IMR-90 (cell line): ENCODE measurements around the gene LY9. TPM values are rescaled to one million over a fixed set of nuclear protein-coding genes. Genes with fewer than 3 reads are reported as not detected.

Experiments used
- ATAC-seq: fragments of 200-7000 bp; cut with Tn5 transposase; 2 replicates; pipeline ENCODE4 v1.9.1; 2020; ENCODE audit warnings: low read depth, mild to moderate bottlenecking, moderate library complexity
- BruUV-seq: library from RNA; stranded (reverse); fragments of 400-500 nt; replicated peaks from 2 replicates; lab custom pipeline; 2021; lab: Mats Ljungman, UMichigan
- CTCF ChIA-PET: fragments of 300-600 bp; formaldehyde crosslinking; extraction: SDS; loops from one replicate; lab custom pipeline; 2021; ENCODE audit warnings: antibody characterized with exemption; lab: Yijun Ruan, JAX
- POLR2A ChIA-PET: fragments of 300-600 bp; sonication (Branson Sonifier 250); formaldehyde crosslinking; loops from one replicate; lab custom pipeline; 2022; ENCODE audit warnings: antibody characterized with exemption; ENCODE audit not compliant: unreplicated experiment; lab: Charles Lee
- DNase-seq: peaks from one replicate; pipeline ENCODE4 v3.0.0; 2013
- H2AFZ ChIP-seq: replicated peaks from 2 replicates; pipeline ENCODE3; 2013; ENCODE audit warnings: low read length, mild to moderate bottlenecking; ENCODE audit not compliant: poor library complexity
- H2AK5ac ChIP-seq: 2 replicates; pipeline ENCODE4 v1.6.1; 2013; ENCODE audit warnings: low read depth, low read length, inconsistent platforms
- H2AK9ac ChIP-seq: replicated peaks from 2 replicates; pipeline ENCODE3; 2013; ENCODE audit warnings: mild to moderate bottlenecking, low read depth, low read length, moderate library complexity; ENCODE audit not compliant: poor library complexity
- H2BK120ac ChIP-seq: 2 replicates; pipeline ENCODE4 v1.6.1; 2013; ENCODE audit warnings: low read depth, low read length, inconsistent platforms
- H2BK15ac ChIP-seq: 3 replicates; pipeline ENCODE4 v1.6.1; 2013; ENCODE audit warnings: low read depth, low read length, inconsistent platforms
- H2BK20ac ChIP-seq: 2 replicates; pipeline ENCODE4 v1.6.1; 2013; ENCODE audit warnings: low read depth, mild to moderate bottlenecking, inconsistent platforms, low read length, moderate library complexity
- H2BK5ac ChIP-seq: 2 replicates; pipeline ENCODE4 v1.6.1; 2013; ENCODE audit warnings: mild to moderate bottlenecking, low read depth, low read length, inconsistent platforms; ENCODE audit not compliant: poor library complexity, severe bottlenecking
- H3K14ac ChIP-seq: replicated peaks from 2 replicates; pipeline ENCODE4 v1.6.1; 2013; ENCODE audit warnings: low read depth, low read length, inconsistent platforms
- H3K18ac ChIP-seq: 2 replicates; pipeline ENCODE4 v1.6.1; 2013; ENCODE audit warnings: low read depth, low read length, control low read depth
- H3K23ac ChIP-seq: 2 replicates; pipeline ENCODE4 v1.6.1; 2013; ENCODE audit warnings: low read depth, low read length, inconsistent platforms
- H3K27ac ChIP-seq: 2 replicates; pipeline ENCODE4 v1.5.1; 2013; ENCODE audit warnings: mild to moderate bottlenecking, control low read depth, low read length; ENCODE audit not compliant: insufficient read depth
- H3K27me3 ChIP-seq: 2 replicates; pipeline ENCODE4 v1.6.1; 2013; ENCODE audit warnings: low read length; ENCODE audit not compliant: control insufficient read depth, insufficient read depth
- H3K36me3 ChIP-seq: 2 replicates; pipeline ENCODE4 v1.6.1; 2013; ENCODE audit warnings: low read length, mixed read lengths; ENCODE audit not compliant: control insufficient read depth, insufficient read depth
- H3K4ac ChIP-seq: 2 replicates; pipeline ENCODE4 v1.6.1; 2013; ENCODE audit warnings: low read depth, low read length, inconsistent platforms
- H3K4me1 ChIP-seq: 2 replicates; pipeline ENCODE4 v1.6.1; 2013; ENCODE audit warnings: low read length, mixed read lengths; ENCODE audit not compliant: control insufficient read depth, insufficient read depth
- H3K4me2 ChIP-seq: 2 replicates; pipeline ENCODE4 v1.6.1; 2013; ENCODE audit warnings: low read depth, mild to moderate bottlenecking, control low read depth, low read length, moderate library complexity
- H3K4me3 ChIP-seq: 2 replicates; pipeline ENCODE4 v1.5.1; 2013; ENCODE audit warnings: low read depth, mild to moderate bottlenecking, control low read depth, low read length, moderate library complexity; ENCODE audit not compliant: insufficient read depth
- H3K56ac ChIP-seq: 2 replicates; pipeline ENCODE4 v1.6.1; 2013; ENCODE audit warnings: low read length, inconsistent platforms; ENCODE audit not compliant: insufficient read depth; ENCODE audit errors: extremely low read depth
- H3K79me1 ChIP-seq, 2 experiments: 2 replicates each; pipeline ENCODE4 v1.6.1; 2013; ENCODE audit warnings: low read length in 2 of 2, inconsistent platforms in 1 of 2, low read depth in 1 of 2
- H3K9ac ChIP-seq: 2 replicates; pipeline ENCODE4 v1.6.1; 2013; ENCODE audit warnings: low read depth, low read length, control low read depth
- H3K9me1 ChIP-seq: 2 replicates; pipeline ENCODE4 v1.6.1; 2013; ENCODE audit warnings: low read length, inconsistent platforms; ENCODE audit not compliant: insufficient read depth
- H3K9me3 ChIP-seq: 2 replicates; pipeline ENCODE4 v1.6.1; 2013; ENCODE audit warnings: low read length; ENCODE audit not compliant: control insufficient read depth, insufficient read depth
- H4K20me1 ChIP-seq: 2 replicates; pipeline ENCODE4 v1.6.1; 2013; ENCODE audit warnings: low read length, inconsistent platforms; ENCODE audit not compliant: insufficient read depth
- H4K5ac ChIP-seq: 2 replicates; pipeline ENCODE4 v1.6.1; 2013; ENCODE audit warnings: mild to moderate bottlenecking, low read depth, low read length, control low read depth
- H4K8ac ChIP-seq, 2 experiments: 2 replicates each; pipeline ENCODE4 v1.6.1; 2013; ENCODE audit warnings: low read depth in 2 of 2, low read length in 2 of 2, control low read depth in 1 of 2, inconsistent platforms in 1 of 2
- H4K91ac ChIP-seq: 2 replicates; pipeline ENCODE4 v1.6.1; 2013; ENCODE audit warnings: low read depth, low read length, inconsistent platforms; ENCODE audit not compliant: insufficient read depth
- CEBPB ChIP-seq: IDR thresholded peaks from 2 replicates; pipeline ENCODE4 v1.6.1; 2012; ENCODE audit warnings: low read depth, low read length, improper control_type of control experiment
- MAZ ChIP-seq: IDR thresholded peaks from 2 replicates; pipeline ENCODE4 v1.6.1; 2012; ENCODE audit warnings: low read depth, mild to moderate bottlenecking, low read length, improper control_type of control experiment, moderate library complexity, borderline replicate concordance
- MXI1 ChIP-seq: IDR thresholded peaks from 2 replicates; pipeline ENCODE4 v1.6.1; 2012; ENCODE audit warnings: low read depth, mild to moderate bottlenecking, low read length, moderate library complexity, borderline replicate concordance
- RAD21 ChIP-seq: IDR thresholded peaks from 2 replicates; pipeline ENCODE4 v1.6.1; 2012; ENCODE audit warnings: low read length, improper control_type of control experiment
- USF2 ChIP-seq: fragments of 150-350 bp; IDR thresholded peaks from 2 replicates; pipeline ENCODE4 v1.6.1; 2017; ENCODE audit warnings: mild to moderate bottlenecking, antibody characterized with exemption, low read length, low read depth
- WGBS, 2 experiments: methylation state at CpG; one replicate each; pipeline versions ENCODE4 v1.1.5 to v1.1.7; 2013; ENCODE audit warnings: missing lambda C conversion rate in 2 of 2; ENCODE audit not compliant: insufficient read length in 1 of 2; ENCODE audit errors: extremely low coverage in 2 of 2; 5-methylcytosine and 5-hydroxymethylcytosine counted together
- dilution Hi-C: fragments of 300-500 bp; cut with HindIII; formaldehyde crosslinking; loops from one replicate; pipeline ENCODE4 v1.14.3; 2018; ENCODE audit warnings: low sequenced_read_pairs; ENCODE audit not compliant: unreplicated experiment
- in situ Hi-C: fragments of 300-500 bp; cut with MboI; formaldehyde crosslinking; loops from 3 replicates; pipeline ENCODE4 v1.14.3; 2019; ENCODE audit warnings: low sequenced_read_pairs, inconsistent platforms, mixed read lengths
- intact Hi-C: fragments of 100-400 bp; cut with micrococcal nuclease; formaldehyde crosslinking; loops from 2 replicates; pipeline ENCODE4 v1.10.0; 2022
- polyA plus RNA-seq, 3 experiments: library from polyadenylated mRNA; depleted of rRNA; stranded (reverse); fragments of >200 nt; gene quantifications; 2 replicates each; pipeline ENCODE4 v1.2.3, GENCODE V29; 2012; ENCODE audit warnings: low replicate concordance in 1 of 3
- total RNA-seq: library from RNA; depleted of rRNA; stranded (reverse); fragments of >200 nt; gene quantifications from 2 replicates; pipeline ENCODE4 v1.2.3, GENCODE V29; 2012

Gene LY9
- total and polyA plus RNA-seq, 2 of the 4 experiments (the other 2 are of a cell fraction) = not detected

- no peak overlapping the region for H3K9ac ChIP-seq
- no peak overlapping the region for H2BK15ac ChIP-seq
- H3K27me3 ChIP-seq = no peaks in the 10 kb centered on the region
- H3K27ac ChIP-seq = no peak overlapping the region
- ChIA-PET POLR2A (no interaction called here), CTCF (no interaction called here)
- H2AK5ac ChIP-seq = no peak overlapping the region
- H2AFZ ChIP-seq = no peak overlapping the region
- no peaks in the 10 kb centered on the region for H4K20me1 ChIP-seq
- no peak overlapping the region for H3K18ac ChIP-seq
- H3K56ac ChIP-seq = no peak overlapping the region
- no peaks in the 10 kb centered on the region for H3K36me3 ChIP-seq
- ATAC-seq (no peak), DNase-seq (no peak)
- intact Hi-C loops (no loop called here), in situ Hi-C loops (no loop called here), dilution Hi-C loops (no loop called here)
- H2BK20ac ChIP-seq = no peak overlapping the region
- 0 out of 2 replicates have a peak, but pooled peaks cover 3% of the 10 kb centered on the region for H3K9me3 ChIP-seq
- no peak overlapping the region for H4K91ac ChIP-seq
- no peaks in the 10 kb centered on the region for H3K4me1 ChIP-seq
- no peak overlapping the region for H3K4ac ChIP-seq
- H2BK5ac ChIP-seq = no peak overlapping the region
- no peak overlapping the region for H2AK9ac ChIP-seq
- H2BK120ac ChIP-seq = no peak overlapping the region
- no CpG with 5 or more reads among the region's 1 CpG for WGBS, 2 experiments
- no peak overlapping the region for H4K5ac ChIP-seq
- TF ChIP-seq CEBPB (no peak), MAZ (no peak), RAD21 (no peak), MXI1 (no peak), USF2 (no peak)
- H3K4me3 ChIP-seq = no peak overlapping the region
- H4K8ac ChIP-seq = no peak overlapping the region
- no peak overlapping the region for H3K23ac ChIP-seq
- H3K14ac ChIP-seq = no peak overlapping the region
- no peak overlapping the region for H3K4me2 ChIP-seq
- no peaks in the 10 kb centered on the region for H3K79me1 ChIP-seq
- no TSS peak for BruUV-seq
- no peaks in the 10 kb centered on the region for H3K9me1 ChIP-seq
Measured at GRCh38 chr1:160810486-160810885, 14.5 kb downstream of the LY9 start.
